HG02885 (cell line): Measurements from ENCODE around the gene GDF2.

Experiments used
- ATAC-seq: cut with Tn5 transposase; IDR thresholded peaks from one replicate; pipeline ENCODE4 v1.9.1; 2021; ENCODE audit warnings: mild to moderate bottlenecking; ENCODE audit not compliant: unreplicated experiment, poor library complexity

The GDF2 gene

DNA sequence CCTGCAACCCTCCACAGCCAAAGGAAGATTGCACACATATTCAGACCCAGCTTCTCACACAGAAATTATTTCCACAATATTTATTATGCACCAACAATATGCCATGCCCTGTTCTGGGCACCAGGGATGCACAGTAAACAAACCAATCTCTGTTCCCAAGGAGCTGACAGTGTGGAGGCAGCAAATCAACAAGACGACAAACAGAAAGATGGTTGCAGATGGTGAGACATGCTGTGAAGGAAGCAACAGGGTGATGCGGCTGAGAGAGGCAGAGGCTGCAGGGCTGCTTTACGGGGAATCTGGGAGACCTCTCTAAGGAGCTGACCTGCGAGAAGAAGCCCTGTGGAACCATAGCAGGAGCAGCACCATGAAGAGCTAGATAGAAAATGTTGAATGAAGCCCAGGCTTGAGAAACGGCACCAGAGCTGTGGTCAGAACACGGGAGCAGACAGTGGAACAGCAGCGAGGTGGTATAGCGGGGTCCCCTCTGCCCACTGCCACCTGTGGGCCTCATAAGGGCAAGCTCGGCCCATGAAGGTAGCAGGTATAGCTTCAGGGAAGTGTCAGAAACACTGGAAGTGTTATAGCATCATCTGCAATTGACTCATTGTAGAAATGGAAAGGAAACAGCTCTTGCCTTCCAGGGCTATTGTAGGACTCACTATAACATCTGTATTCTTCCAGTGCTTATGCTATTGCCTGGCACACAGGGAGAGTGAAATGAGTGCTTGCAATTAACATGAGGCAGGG, 43.4 kb downstream of the GDF2 start:
- ATAC-seq: no peak

- no peak for ATAC-seq
Observed at GRCh38 chr10:47366181-47366631, 44.0 kb downstream of the GDF2 start.

DNA sequence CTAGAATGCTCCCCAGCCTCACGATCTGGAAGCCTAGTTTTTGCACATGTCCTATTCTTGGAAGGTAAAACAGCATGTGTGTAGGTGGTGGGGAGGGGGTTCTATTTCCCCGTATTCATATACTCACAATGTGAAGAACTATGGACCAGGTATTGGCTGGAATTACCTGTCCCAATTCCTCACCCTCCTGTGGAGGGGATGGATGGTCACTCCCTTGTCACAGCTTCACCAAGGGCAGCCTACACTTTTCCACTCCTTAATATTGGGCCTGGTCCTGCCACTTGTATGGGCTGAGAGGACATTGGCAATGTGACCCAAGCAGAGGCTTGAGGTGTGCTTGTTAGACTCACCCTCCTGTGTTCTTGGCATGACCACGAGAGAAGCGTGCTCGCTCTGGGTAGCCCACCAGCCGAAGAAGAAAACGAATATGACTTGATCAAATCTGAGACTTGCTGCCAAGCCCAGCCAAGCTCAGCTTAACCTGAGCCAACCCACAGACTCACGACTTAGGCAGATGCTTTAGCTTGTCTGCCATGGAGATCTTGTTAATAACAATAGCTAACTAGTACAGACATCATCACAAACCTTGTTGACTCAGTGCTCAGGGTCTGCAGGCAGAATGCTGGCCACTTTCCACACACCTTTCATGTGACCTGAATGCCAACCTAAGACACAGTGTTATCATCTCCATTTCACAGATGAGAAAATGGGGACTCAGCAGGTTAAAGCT, 44.6 kb downstream of the GDF2 start:
- ATAC-seq: no peak

- ATAC-seq: no peak
Observed at GRCh38 chr10:47367646-47368045, 45.4 kb downstream of the GDF2 start.

- ATAC-seq: no peak
Observed at GRCh38 chr10:47368431-47369180, 46.4 kb downstream of the GDF2 start.

- ATAC-seq: no peak
Observed at GRCh38 chr10:47369251-47369894, 47.1 kb downstream of the GDF2 start.

GRCh38 chr10:47370015-47370767, 47.9 kb downstream of the GDF2 start:
- no peak for ATAC-seq

DNA sequence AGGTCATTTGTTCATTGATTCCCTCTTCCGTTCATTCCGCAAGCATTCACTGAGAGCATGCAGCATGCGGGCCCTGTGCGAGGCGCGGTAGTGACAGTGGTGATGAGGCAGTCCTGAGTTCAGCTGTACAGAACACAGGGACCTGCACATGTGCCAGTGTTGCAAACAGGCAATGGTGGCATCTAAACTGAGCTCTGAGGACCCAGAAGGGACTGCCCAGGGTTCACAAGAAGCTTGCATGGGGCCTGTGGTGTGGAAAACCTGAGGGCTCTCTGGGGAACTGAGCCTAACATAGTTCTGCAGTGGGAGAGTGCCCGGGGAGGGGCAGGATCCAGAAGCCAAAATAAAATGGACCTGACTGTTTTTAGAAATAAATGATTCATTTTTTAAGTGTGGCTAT, 48.6 kb downstream of the GDF2 start:
- ATAC-seq: no peak

- no peak for ATAC-seq
Observed at GRCh38 chr10:47371629-47372485, 49.6 kb downstream of the GDF2 start.

DNA sequence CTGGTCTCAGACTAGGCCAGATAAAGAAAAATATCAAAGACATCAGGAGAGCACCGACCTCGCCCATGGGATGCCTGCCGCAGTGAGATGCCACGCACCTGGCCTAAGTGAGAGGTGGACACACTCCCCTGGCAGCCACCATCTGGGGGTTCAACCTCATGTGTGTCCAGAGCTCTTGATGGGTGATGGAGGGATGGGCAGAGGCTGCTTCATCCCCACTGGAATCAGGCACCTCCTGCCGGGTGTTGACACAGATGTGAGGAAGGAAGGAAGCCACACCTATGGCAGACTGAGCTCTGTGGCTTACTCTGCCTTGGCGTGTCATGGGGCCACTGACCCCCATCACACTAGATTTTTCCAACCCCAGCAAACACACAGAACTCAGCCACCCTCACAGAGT, 50.5 kb downstream of the GDF2 start:
- no peak for ATAC-seq

DNA sequence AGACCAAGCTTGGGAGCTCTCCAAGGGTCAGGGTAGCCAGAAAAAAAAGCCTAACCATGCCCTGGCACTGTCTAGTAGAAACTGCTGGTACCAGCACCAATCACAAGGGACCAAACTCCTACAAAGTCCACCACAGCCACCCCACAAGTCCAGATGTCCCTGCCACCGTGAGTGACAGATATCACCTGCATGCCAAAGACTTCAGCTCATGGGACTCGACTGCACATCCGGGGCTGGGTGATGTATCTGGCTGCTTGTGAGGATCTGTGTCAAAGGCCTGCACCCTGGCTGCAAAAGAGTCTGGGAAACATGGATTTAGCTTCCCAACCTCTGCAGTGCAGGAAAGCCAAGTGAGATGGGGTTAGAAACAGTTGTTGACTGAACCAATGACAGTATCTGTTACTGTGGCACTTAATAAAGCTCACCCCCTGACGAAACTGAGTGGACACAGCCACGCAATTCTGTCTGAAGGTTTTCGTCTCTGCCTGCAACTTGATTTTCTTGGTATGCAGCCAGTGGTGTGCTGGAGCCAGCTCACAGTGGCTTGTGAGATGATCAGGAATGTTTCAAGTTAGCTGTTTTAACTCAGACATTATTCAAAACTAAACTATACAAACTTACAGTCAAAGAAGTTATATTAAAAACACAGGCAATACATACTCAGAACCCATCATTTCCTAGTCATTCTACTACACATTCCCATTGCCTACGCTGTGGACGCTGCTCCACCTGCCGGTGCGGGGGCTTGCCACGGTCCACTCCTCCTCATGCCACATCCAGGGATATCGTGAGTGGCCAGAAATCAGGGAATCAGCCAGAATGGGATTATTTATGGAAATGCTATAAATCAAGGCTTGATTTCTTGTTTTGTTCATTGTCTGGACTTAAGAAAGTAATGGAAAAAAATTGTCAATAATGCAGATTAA, 52.6 kb downstream of the GDF2 start:
- no peak for ATAC-seq

DNA sequence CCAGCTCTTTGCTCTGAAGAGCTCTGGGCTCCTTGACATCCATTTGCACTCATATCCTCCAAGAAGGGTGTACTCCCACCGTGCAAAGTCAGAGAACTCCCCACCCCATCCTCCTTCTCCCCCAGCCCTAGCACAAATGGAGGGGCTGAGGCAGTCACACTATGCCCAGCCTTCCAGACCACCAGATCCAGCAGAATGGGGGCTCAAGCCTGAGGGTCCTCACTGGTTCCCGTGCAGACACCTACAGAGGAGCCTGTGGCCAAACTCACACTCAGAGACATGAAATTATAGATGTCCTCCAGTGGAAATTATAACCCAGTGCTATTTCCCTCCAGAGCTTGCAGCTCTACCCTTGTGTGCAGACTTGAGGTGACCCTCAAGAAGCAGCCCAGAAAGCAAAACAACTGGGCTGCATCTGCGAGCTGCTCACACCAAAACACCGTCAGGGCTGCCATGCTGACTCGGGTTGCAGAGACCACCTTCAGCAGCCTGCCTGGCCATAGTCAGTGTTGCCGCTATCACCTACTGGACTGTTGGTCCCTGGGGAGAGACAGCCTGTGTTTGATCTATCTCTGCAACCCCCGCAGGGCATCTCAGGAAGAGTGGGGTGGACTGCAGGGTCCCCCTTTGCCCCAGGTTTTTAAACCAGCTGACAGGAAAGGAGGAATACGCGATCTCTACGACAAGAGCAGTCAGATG, 54.4 kb downstream of the GDF2 start:
- no peak for ATAC-seq
